ENCODE results near the gene CEP70.
"Not testable (repeated sequence)": the region's sequence is repeated elsewhere in the genome, so short reads cannot be mapped to it uniquely, and the experiment has no call there.

CEP70 gene

DNA sequence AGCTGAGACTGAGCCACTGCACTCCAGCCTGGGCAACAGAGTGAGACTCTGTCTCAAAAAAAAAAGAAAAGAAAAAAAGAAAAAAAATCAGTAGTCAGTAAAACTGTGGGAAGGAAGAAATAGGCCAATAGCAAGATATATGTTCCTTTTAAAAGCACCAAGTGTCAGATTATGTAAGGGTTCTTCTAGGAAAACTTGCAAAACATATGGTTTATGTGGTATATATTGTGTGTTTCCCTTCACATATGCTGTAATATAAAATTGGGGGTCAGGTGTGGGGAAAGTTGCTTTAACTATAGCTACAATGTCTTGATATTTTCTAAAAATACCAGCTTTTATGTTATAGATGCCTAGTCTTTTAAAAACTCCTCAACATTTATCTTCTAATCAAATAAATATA is 95.1 kb downstream of the CEP70 start:
- Histone ChIP-seq H3K36me3 (ENCODE audit: control insufficient read depth, low read depth, low read length) (no peaks in the 10 kb centered on the region), H3K27ac (ENCODE audit: low read length) (no peak overlapping the region), H3K4me3 (ENCODE audit: low read length) (no peak overlapping the region), H3K4me1 (ENCODE audit: control insufficient read depth, low read depth, low read length) (peaks cover 12% of the 10 kb centered on the region), H3K9ac (ENCODE audit: low read length) (no peak overlapping the region), H3K27me3 (ENCODE audit: control insufficient read depth, insufficient read depth, low read length) (no peaks in the 10 kb centered on the region), H3K9me3 (ENCODE audit: control insufficient read depth, low read depth, low read length) (no peaks in the 10 kb centered on the region)

GRCh38 chr3:138497851-138498250 is 96.2 kb downstream of the CEP70 start:
- peaks cover 12% of the 10 kb centered on the region for H3K4me1 ChIP-seq (ENCODE audit: control insufficient read depth, low read depth, low read length)
- H3K9me3 ChIP-seq (ENCODE audit: control insufficient read depth, low read depth, low read length), result no peaks in the 10 kb centered on the region
- no peak overlapping the region for H3K9ac ChIP-seq (ENCODE audit: low read length)
- H3K4me3 ChIP-seq (ENCODE audit: low read length), result no peak overlapping the region
- no peak overlapping the region for H3K27ac ChIP-seq (ENCODE audit: low read length)
- H3K36me3 ChIP-seq (ENCODE audit: control insufficient read depth, low read depth, low read length), result no peaks in the 10 kb centered on the region
- H3K27me3 ChIP-seq (ENCODE audit: control insufficient read depth, insufficient read depth, low read length), result no peaks in the 10 kb centered on the region

DNA sequence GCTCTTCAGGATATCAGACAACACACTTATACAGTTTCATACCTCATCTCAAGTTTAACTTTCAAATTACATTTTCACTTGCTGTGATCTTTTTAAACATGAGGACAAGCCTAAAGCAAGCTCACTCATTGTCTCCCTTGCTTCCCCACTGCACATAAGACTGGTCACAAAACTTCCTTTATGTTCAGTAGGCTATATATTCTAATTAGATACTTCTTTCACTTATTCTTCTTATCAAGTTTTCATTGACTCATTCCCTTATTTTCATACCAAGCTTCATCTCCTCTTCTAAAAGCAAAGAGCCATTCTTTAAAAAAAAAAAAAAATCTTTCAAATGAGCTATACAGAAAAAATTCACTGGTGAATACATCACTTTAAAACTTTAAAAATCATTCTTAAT is 97.0 kb downstream of the CEP70 start:
- Histone ChIP-seq H3K27me3 (ENCODE audit: control insufficient read depth, insufficient read depth, low read length) (no peaks in the 10 kb centered on the region), H3K9ac (ENCODE audit: low read length) (no peak overlapping the region), H3K9me3 (ENCODE audit: control insufficient read depth, low read depth, low read length) (no peaks in the 10 kb centered on the region), H3K36me3 (ENCODE audit: control insufficient read depth, low read depth, low read length) (no peaks in the 10 kb centered on the region), H3K27ac (ENCODE audit: low read length) (no peak overlapping the region), H3K4me3 (ENCODE audit: low read length) (no peak overlapping the region), H3K4me1 (ENCODE audit: control insufficient read depth, low read depth, low read length) (peaks cover 12% of the 10 kb centered on the region)

DNA sequence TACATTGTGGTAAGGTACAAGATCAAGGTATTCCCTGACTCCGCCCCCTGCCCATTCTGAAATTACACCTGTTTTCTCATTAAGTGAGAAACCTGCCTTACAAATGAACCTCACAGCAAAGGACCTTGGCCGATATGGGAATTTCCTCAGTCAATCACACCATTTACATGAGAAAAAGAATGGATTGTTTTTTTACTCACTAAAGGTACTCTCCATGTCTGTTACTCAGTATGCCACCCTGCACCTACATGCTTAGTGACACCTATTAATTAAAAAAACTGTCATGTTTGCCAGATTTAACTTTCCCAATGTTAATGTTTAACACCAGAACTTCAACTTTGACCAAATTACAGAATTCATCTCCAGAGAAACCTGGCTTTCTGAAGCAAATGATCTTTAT is 97.6 kb downstream of the CEP70 start:
- Histone ChIP-seq H3K36me3 (ENCODE audit: control insufficient read depth, low read depth, low read length) (no peaks in the 10 kb centered on the region), H3K27ac (ENCODE audit: low read length) (no peak overlapping the region), H3K4me1 (ENCODE audit: control insufficient read depth, low read depth, low read length) (peaks cover 12% of the 10 kb centered on the region), H3K9ac (ENCODE audit: low read length) (no peak overlapping the region), H3K4me3 (ENCODE audit: low read length) (no peak overlapping the region), H3K27me3 (ENCODE audit: control insufficient read depth, insufficient read depth, low read length) (no peaks in the 10 kb centered on the region), H3K9me3 (ENCODE audit: control insufficient read depth, low read depth, low read length) (no peaks in the 10 kb centered on the region)

DNA sequence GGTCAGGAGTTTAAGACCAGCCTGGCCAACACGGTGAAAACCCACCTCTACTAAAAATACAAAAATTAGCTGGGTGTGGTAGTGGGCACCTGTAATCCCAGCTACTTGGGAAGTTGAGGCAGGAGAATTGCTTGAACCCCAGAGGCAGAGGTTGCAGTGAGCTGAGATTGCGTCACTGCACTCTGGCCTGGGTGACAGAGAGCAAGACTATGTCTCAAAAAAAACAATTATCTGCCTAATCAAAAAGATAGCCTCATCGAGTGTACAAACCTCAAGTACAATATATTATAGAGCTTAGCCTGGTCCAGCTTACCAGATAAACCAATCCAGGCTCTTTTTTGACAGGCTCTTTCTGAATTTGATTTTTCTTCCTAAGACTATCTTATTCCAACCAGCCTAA is 98.4 kb downstream of the CEP70 start:
- peaks cover 12% of the 10 kb centered on the region for H3K4me1 ChIP-seq (ENCODE audit: control insufficient read depth, low read depth, low read length)
- H3K4me3 ChIP-seq (ENCODE audit: low read length); H3K9me3 ChIP-seq (ENCODE audit: control insufficient read depth, low read depth, low read length); H3K36me3 ChIP-seq (ENCODE audit: control insufficient read depth, low read depth, low read length); H3K9ac ChIP-seq (ENCODE audit: low read length); H3K27ac ChIP-seq (ENCODE audit: low read length); H3K27me3 ChIP-seq (ENCODE audit: control insufficient read depth, insufficient read depth, low read length): not testable (repeated sequence)

GRCh38 chr3:138494607-138494929 is 99.5 kb downstream of the CEP70 start:
- no peaks in the 10 kb centered on the region for H3K9me3 ChIP-seq (ENCODE audit: control insufficient read depth, low read depth, low read length)
- H3K36me3 ChIP-seq (ENCODE audit: control insufficient read depth, low read depth, low read length), result no peaks in the 10 kb centered on the region
- peaks cover 12% of the 10 kb centered on the region for H3K4me1 ChIP-seq (ENCODE audit: control insufficient read depth, low read depth, low read length)
- no peak overlapping the region for H3K9ac ChIP-seq (ENCODE audit: low read length)
- no peak overlapping the region for H3K27ac ChIP-seq (ENCODE audit: low read length)
- H3K4me3 ChIP-seq (ENCODE audit: low read length), result no peak overlapping the region
- no peaks in the 10 kb centered on the region for H3K27me3 ChIP-seq (ENCODE audit: control insufficient read depth, insufficient read depth, low read length)

DNA sequence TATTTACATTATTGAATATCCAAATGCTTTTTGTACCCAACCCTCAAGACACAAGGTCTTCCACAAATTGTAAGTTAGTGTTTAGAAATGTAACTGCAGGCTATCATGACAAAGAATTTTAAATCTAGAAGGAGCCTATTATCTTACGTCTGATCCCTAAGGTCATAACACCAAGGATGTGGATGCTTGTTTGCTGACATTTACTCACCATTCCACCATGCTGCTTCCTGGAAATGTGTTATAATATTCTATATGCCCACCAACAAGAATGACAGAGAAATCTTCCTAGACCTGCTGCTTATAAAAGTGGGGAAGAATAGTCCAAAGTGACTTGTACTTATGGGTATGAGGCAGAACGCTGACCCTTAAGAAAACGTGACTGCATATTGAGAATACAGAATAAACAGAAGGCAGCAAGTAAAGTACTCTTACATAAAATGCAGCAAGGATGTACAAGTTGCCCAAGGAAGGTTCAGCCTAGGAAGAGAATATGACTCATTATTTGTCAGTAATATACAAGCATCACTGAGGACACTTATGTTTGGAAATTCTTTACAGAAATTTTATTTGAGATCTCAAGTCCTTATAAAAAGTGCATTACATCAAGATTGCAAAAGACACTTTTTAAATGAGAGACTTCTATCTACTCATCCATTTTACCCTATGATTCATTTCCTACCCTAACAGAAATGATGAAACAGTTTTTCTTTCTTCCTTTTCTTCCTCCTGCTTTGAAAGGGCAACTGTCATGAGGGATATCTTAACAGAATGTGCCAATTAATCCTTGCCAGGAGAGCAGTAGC is 100.1 kb downstream of the CEP70 start:
- H3K9ac ChIP-seq (ENCODE audit: low read length), result no peak overlapping the region
- no peak overlapping the region for H3K27ac ChIP-seq (ENCODE audit: low read length)
- no peak overlapping the region for H3K4me3 ChIP-seq (ENCODE audit: low read length)

GRCh38 chr3:138492980-138493675 is 100.9 kb downstream of the CEP70 start:
- Histone ChIP-seq H3K36me3 (ENCODE audit: control insufficient read depth, low read depth, low read length) (no peaks in the 10 kb centered on the region), H3K9ac (ENCODE audit: low read length) (no peak overlapping the region), H3K27ac (ENCODE audit: low read length) (no peak overlapping the region), H3K9me3 (ENCODE audit: control insufficient read depth, low read depth, low read length) (peaks cover 6% of the 10 kb centered on the region), H3K4me1 (ENCODE audit: control insufficient read depth, low read depth, low read length) (peaks cover 12% of the 10 kb centered on the region), H3K4me3 (ENCODE audit: low read length) (no peak overlapping the region), H3K27me3 (ENCODE audit: control insufficient read depth, insufficient read depth, low read length) (no peaks in the 10 kb centered on the region)

More for the DNA sequence above, 100.1 kb downstream of the CEP70 start:
- H3K4me1 ChIP-seq (ENCODE audit: control insufficient read depth, low read depth, low read length), result peaks cover 12% of the 10 kb centered on the region
- H3K36me3 ChIP-seq (ENCODE audit: control insufficient read depth, low read depth, low read length), result no peaks in the 10 kb centered on the region
- peaks cover 2% of the 10 kb centered on the region for H3K9me3 ChIP-seq (ENCODE audit: control insufficient read depth, low read depth, low read length)
- H3K27me3 ChIP-seq (ENCODE audit: control insufficient read depth, insufficient read depth, low read length), result no peaks in the 10 kb centered on the region

DNA sequence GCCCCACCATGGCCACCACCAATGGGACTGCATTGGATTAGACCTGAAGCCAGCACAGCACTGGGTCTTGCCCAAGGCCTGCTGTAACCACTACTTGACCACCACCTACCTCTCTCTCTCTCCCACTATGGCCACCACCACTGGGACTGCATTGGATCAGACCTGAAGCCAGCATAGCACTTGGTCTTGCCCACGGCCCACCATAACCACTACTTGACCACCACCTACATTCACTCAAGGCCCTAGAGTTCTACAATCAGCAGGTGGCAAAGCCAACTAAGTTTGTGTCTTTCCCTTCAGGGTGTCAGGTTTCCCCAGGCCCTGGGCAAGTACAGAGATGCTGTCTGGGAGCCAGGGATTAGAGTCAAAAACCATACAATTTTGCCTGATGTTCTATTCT is 102.1 kb downstream of the CEP70 start:
- Histone ChIP-seq H3K36me3 (ENCODE audit: control insufficient read depth, low read depth, low read length) (no peaks in the 10 kb centered on the region), H3K27ac (ENCODE audit: low read length) (no peak overlapping the region), H3K9me3 (ENCODE audit: control insufficient read depth, low read depth, low read length) (peaks cover 13% of the 10 kb centered on the region)

GRCh38 chr3:138486580-138486979 is 107.5 kb downstream of the CEP70 start:
- H3K9me3 ChIP-seq (ENCODE audit: control insufficient read depth, low read depth, low read length), result peaks cover 16% of the 10 kb centered on the region
- not testable (repeated sequence) for H3K36me3 ChIP-seq (ENCODE audit: control insufficient read depth, low read depth, low read length); H3K4me1 ChIP-seq (ENCODE audit: control insufficient read depth, low read depth, low read length); H3K9ac ChIP-seq (ENCODE audit: low read length); H3K27me3 ChIP-seq (ENCODE audit: control insufficient read depth, insufficient read depth, low read length); H3K4me3 ChIP-seq (ENCODE audit: low read length); H3K27ac ChIP-seq (ENCODE audit: low read length)

More for the DNA sequence above, 102.1 kb downstream of the CEP70 start:
- H3K9ac ChIP-seq (ENCODE audit: low read length), result no peak overlapping the region
- H3K27me3 ChIP-seq (ENCODE audit: control insufficient read depth, insufficient read depth, low read length), result no peaks in the 10 kb centered on the region
- no peak overlapping the region for H3K4me3 ChIP-seq (ENCODE audit: low read length)
- H3K4me1 ChIP-seq (ENCODE audit: control insufficient read depth, low read depth, low read length), result peaks cover 12% of the 10 kb centered on the region

DNA sequence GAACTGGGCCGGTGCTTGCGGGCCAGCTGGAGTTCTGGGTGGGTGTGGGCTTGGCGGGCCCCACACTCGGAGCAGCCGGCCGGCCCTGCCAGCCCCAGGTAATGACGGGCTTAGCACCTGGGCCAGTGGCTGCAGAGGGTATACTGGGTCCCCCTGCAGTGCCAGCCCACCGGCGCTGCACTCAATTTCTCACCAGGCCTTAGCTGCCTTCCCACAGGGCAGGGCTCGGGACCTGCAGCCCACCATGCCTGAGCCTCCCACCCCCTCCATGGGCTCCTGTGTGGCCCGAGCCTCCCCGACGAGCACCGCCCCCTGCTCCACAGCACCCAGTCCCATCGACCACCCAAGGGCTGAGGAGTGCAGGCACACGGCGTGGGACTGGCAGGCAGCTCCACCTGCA is 109.4 kb downstream of the CEP70 start:
- not testable (repeated sequence) for H3K36me3 ChIP-seq (ENCODE audit: control insufficient read depth, low read depth, low read length); H3K27me3 ChIP-seq (ENCODE audit: control insufficient read depth, insufficient read depth, low read length); H3K4me3 ChIP-seq (ENCODE audit: low read length); H3K27ac ChIP-seq (ENCODE audit: low read length); H3K9ac ChIP-seq (ENCODE audit: low read length); H3K4me1 ChIP-seq (ENCODE audit: control insufficient read depth, low read depth, low read length)
- H3K9me3 ChIP-seq (ENCODE audit: control insufficient read depth, low read depth, low read length), result peaks cover 16% of the 10 kb centered on the region

- no peak overlapping the region for H3K9ac ChIP-seq (ENCODE audit: low read length)
- H3K36me3 ChIP-seq (ENCODE audit: control insufficient read depth, low read depth, low read length), result no peaks in the 10 kb centered on the region
- no peaks in the 10 kb centered on the region for H3K27me3 ChIP-seq (ENCODE audit: control insufficient read depth, insufficient read depth, low read length)
- H3K4me3 ChIP-seq (ENCODE audit: low read length), result no peak overlapping the region
- no peaks in the 10 kb centered on the region for H3K4me1 ChIP-seq (ENCODE audit: control insufficient read depth, low read depth, low read length)
- no peaks in the 10 kb centered on the region for H3K9me3 ChIP-seq (ENCODE audit: control insufficient read depth, low read depth, low read length)
- no peak overlapping the region for H3K27ac ChIP-seq (ENCODE audit: low read length)
Observed at GRCh38 chr3:138479438-138479863, 114.6 kb downstream of the CEP70 start.

Data from iPS-18a (cell line).